ENCODE measurements around the gene NRL. TPM values are rescaled to one million over a fixed set of nuclear protein-coding genes. Genes with fewer than 3 reads are reported as not detected.

Gene NRL
- total and polyA plus RNA-seq, 4 experiments from 2014 or later: 1.4 to 4.5 (median 2.2) TPM

GRCh38 chr14:24060443-24060842 is 54.3 kb downstream of the NRL start:
- Histone ChIP-seq H3K4me3 (ENCODE audit: low read length in 2 of 2) (no peak overlapping the region), H3K27me3 (ENCODE audit: insufficient read depth, low read length) (no peaks in the 10 kb centered on the region), H3K36me3 (ENCODE audit: insufficient read depth, low read length) (no peaks in the 10 kb centered on the region), H3K27ac (ENCODE audit: low read depth, low read length) (no peak overlapping the region), H3K9me3 (ENCODE audit: control insufficient read depth in 1 of 2, low read length in 2 of 2) (no peaks in the 10 kb centered on the region), H3K4me1 (ENCODE audit: insufficient read depth, low read length) (no peaks in the 10 kb centered on the region)
- Mint-ChIP-seq H3K4me1 (peaks cover 2 to 6% (median 3%) of the 10 kb centered on the region in 4 donors), H3K9me3 (peaks cover 0 to 2% (median 0%) of the 10 kb centered on the region in 8 donors), H3K36me3 (no peaks in the 10 kb centered on the region), H3K27me3 (peaks cover 0 to 2% of the 10 kb centered on the region in 2 donors), H3K27ac (no peak overlapping the region), H3K4me3 (no peak overlapping the region)
- intact Hi-C loops (cut with micrococcal nuclease): no loop called here
- POLR2A ChIA-PET (ENCODE audit: partially characterized antibody): interaction anchor here (1.0 to 1.3 kb wide), 2 partner anchors 33 to 49 kb away, joined by 3 read pairs; partner anchors contain the start of gene PCK2
- CTCF ChIA-PET (ENCODE audit: partially characterized antibody): interaction anchor here (7.1 to 17.4 kb wide), 3 partner anchors 23 to 46 kb away, joined by 95 to 475 read pairs (median 392); partner anchors contain the start of gene PCK2
- DNase-seq: no peak

DNA sequence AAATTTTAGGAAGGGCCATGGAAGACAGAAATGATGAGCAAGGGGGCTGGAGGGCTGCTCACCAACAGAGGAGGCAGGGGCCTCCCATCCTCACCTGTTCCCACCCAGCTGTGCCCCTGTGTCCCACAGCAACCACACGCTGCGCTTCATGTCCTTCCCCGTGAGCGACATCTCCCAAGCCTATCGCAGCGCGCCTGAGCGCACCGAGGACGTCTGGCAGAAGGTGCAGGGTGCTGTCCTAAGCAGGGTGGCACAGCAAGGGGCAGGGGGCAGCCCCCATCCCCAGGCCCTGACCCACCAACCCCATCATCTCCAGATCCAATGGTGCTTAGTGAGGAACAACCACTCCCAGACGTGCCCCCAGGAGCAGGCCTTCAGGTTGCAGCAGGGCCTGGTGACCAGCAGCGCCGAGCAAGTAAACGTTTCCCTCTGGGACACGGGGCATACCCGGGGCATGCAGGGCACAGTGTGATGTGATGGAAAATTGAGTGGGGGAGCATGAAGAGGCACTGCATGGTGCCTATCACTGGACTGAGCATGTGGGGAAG is 54.8 kb downstream of the NRL start:
- Histone ChIP-seq H3K4me1 (ENCODE audit: insufficient read depth, low read length) (no peaks in the 10 kb centered on the region), H3K27me3 (ENCODE audit: insufficient read depth, low read length) (no peaks in the 10 kb centered on the region), H3K4me3 (ENCODE audit: low read length in 2 of 2) (no peak overlapping the region), H3K27ac (ENCODE audit: low read depth, low read length) (no peak overlapping the region), H3K36me3 (ENCODE audit: insufficient read depth, low read length) (no peaks in the 10 kb centered on the region), H3K9me3 (ENCODE audit: control insufficient read depth in 1 of 2, low read length in 2 of 2) (no peaks in the 10 kb centered on the region)
- Mint-ChIP-seq H3K4me3 (no peak overlapping the region), H3K9me3 (peaks cover 0 to 2% (median 0%) of the 10 kb centered on the region in 8 donors), H3K4me1 (peaks cover 2 to 6% (median 3%) of the 10 kb centered on the region in 4 donors), H3K36me3 (no peaks in the 10 kb centered on the region), H3K27me3 (peaks cover 0 to 2% of the 10 kb centered on the region in 2 donors), H3K27ac (no peak overlapping the region)
- CTCF ChIA-PET (ENCODE audit: partially characterized antibody): interaction anchor here (4.0 to 17.4 kb wide), 4 partner anchors 23 to 101 kb away, joined by 49 to 475 read pairs (median 244); partner anchors contain the start of genes IRF9 and PCK2
- intact Hi-C loops (cut with micrococcal nuclease): loop anchor here (5.0 kb wide), 1 partner anchor 377 kb away; no protein-coding TSS in a partner anchor
- no peak for DNase-seq
- POLR2A ChIA-PET (ENCODE audit: partially characterized antibody): interaction anchor here (1.0 to 1.3 kb wide), 2 partner anchors 34 to 49 kb away, joined by 3 read pairs; partner anchors contain the start of gene PCK2

DNA sequence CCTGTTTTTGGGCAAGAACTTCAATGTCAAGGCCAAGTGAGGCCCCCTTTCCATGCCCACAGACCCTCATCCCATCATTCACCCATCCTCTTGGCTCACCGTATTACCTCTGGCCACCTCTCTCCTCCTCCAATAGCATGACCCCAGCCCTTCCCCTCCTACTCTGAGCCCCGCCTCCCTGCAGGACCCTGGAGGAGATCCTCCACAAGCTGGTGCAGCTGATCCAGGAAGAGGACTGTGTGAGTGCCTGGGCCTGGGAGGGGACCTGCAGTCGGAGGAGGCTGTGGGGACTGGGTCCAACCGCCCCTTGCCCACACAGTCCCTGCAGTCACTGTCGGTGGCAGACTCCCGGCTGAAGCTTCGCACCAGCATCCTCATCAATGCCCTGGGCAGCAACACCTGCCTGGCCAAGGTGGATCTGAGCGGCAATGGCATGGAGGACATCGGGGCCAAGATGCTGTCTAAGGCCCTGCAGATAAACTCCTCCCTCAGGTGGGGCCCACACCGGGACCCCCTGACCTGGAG is 55.7 kb downstream of the NRL start:
- Mint-ChIP-seq H3K27me3 (peaks cover 0 to 2% of the 10 kb centered on the region in 2 donors), H3K36me3 (no peaks in the 10 kb centered on the region), H3K27ac (peak overlapping the region in 2 of 7 donors; percentile 30 to 81), H3K9me3 (peaks cover 0 to 2% (median 0%) of the 10 kb centered on the region in 8 donors), H3K4me1 (peaks cover 2 to 6% (median 3%) of the 10 kb centered on the region in 4 donors), H3K4me3 (no peak overlapping the region)
- intact Hi-C loops (cut with micrococcal nuclease): loop anchor here (1.0 to 5.0 kb wide), 8 partner anchors 31 to 378 kb away; partner anchors contain the start of genes IRF9 and PCK2
- no peaks in the 10 kb centered on the region for H3K36me3 ChIP-seq (ENCODE audit: insufficient read depth, low read length)
- H3K4me3 ChIP-seq (ENCODE audit: low read length in 2 of 2): no peak overlapping the region
- H3K9me3 ChIP-seq (ENCODE audit: control insufficient read depth in 1 of 2, low read length in 2 of 2): no peaks in the 10 kb centered on the region
- H3K27me3 ChIP-seq (ENCODE audit: insufficient read depth, low read length): no peaks in the 10 kb centered on the region
- POLR2A ChIA-PET (ENCODE audit: partially characterized antibody): interaction anchor here (0.6 to 3.6 kb wide), 12 partner anchors 22 to 112 kb away, joined by 3 to 55 read pairs (median 16); partner anchors contain the start of genes DCAF11, EMC9, IRF9 and NRL
- no peak overlapping the region for H3K27ac ChIP-seq (ENCODE audit: low read depth, low read length)
- no peak for DNase-seq
- CTCF ChIA-PET (ENCODE audit: partially characterized antibody): interaction anchor here (0.7 to 17.4 kb wide), 23 partner anchors 9 to 372 kb away, joined by 3 to 475 read pairs (median 6); partner anchors contain the start of genes CPNE6, DCAF11, IRF9 and KHNYN
- no peaks in the 10 kb centered on the region for H3K4me1 ChIP-seq (ENCODE audit: insufficient read depth, low read length)

GRCh38 chr14:24058260-24058950 is 56.3 kb downstream of the NRL start:
- Mint-ChIP-seq H3K27ac (peak overlapping the region in 6 of 7 donors; percentile 10 to 81 (median 36)), H3K27me3 (peaks cover 2% of the 10 kb centered on the region in 2 donors), H3K36me3 (no peaks in the 10 kb centered on the region), H3K4me3 (peak overlapping the region in 1 of 8 donors; percentile 59), H3K4me1 (peaks cover 2 to 8% (median 3%) of the 10 kb centered on the region in 4 donors), H3K9me3 (peaks cover 0 to 2% (median 0%) of the 10 kb centered on the region in 8 donors)
- Histone ChIP-seq H3K4me3 (ENCODE audit: low read length in 2 of 2) (no peak overlapping the region), H3K9me3 (ENCODE audit: control insufficient read depth in 1 of 2, low read length in 2 of 2) (no peaks in the 10 kb centered on the region), H3K27me3 (ENCODE audit: insufficient read depth, low read length) (no peaks in the 10 kb centered on the region), H3K36me3 (ENCODE audit: insufficient read depth, low read length) (no peaks in the 10 kb centered on the region), H3K27ac (ENCODE audit: low read depth, low read length) (no peak overlapping the region), H3K4me1 (ENCODE audit: insufficient read depth, low read length) (no peaks in the 10 kb centered on the region)
- peak; percentile 49 to 63 (median 61) for DNase-seq
- ChIA-PET CTCF (ENCODE audit: partially characterized antibody) (interaction anchor here (0.7 to 17.4 kb wide), 31 partner anchors 8 to 373 kb away, joined by 3 to 475 read pairs (median 5); partner anchors contain the start of genes CPNE6, DCAF11, IRF9 and KHNYN), POLR2A (ENCODE audit: partially characterized antibody) (interaction anchor here (0.6 to 3.6 kb wide), 16 partner anchors 9 to 233 kb away, joined by 3 to 55 read pairs (median 7); partner anchors contain the start of genes CHMP4A, DCAF11, EMC9 and IRF9)
- intact Hi-C loops (cut with micrococcal nuclease): loop anchor here (1.0 to 5.0 kb wide), 8 partner anchors 32 to 379 kb away; partner anchors contain the start of genes IRF9 and PCK2

DNA sequence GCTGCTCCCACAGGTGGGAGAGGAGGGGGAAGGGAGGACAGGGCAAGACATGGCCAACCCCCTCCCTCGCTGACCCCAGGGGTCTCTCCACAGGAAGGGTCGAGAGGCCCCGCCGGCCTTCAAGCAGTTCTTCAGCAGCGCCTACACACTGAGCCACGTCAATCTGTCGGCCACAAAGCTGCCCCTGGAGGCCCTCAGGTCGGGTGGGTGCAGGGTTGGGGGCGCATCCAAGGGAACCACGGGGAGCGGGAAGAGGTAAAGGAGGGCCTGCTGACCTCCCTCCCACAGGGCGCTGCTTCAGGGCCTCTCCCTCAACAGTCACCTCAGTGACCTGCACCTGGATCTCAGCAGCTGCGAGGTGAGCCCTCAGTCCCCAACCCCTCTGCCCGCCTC is 56.9 kb downstream of the NRL start:
- Mint-ChIP-seq H3K36me3 (no peaks in the 10 kb centered on the region), H3K4me3 (no peak overlapping the region), H3K27me3 (peaks cover 6% of the 10 kb centered on the region in 2 donors), H3K27ac (peak overlapping the region in 2 of 7 donors; percentile 4 to 41), H3K4me1 (peaks cover 6 to 14% (median 8%) of the 10 kb centered on the region in 4 donors), H3K9me3 (peaks cover 0 to 1% (median 0%) of the 10 kb centered on the region in 8 donors)
- Histone ChIP-seq H3K36me3 (ENCODE audit: insufficient read depth, low read length) (no peaks in the 10 kb centered on the region), H3K9me3 (ENCODE audit: control insufficient read depth in 1 of 2, low read length in 2 of 2) (no peaks in the 10 kb centered on the region), H3K4me3 (ENCODE audit: low read length in 2 of 2) (no peak overlapping the region), H3K27me3 (ENCODE audit: insufficient read depth, low read length) (no peaks in the 10 kb centered on the region), H3K4me1 (ENCODE audit: insufficient read depth, low read length) (peaks cover 2% of the 10 kb centered on the region), H3K27ac (ENCODE audit: low read depth, low read length) (no peak overlapping the region)
- no peak for DNase-seq
- ChIA-PET CTCF (ENCODE audit: partially characterized antibody) (interaction anchor here (0.7 to 17.4 kb wide), 32 partner anchors 8 to 373 kb away, joined by 3 to 475 read pairs (median 5); partner anchors contain the start of genes CPNE6, DCAF11, DHRS4L2 and IRF9), POLR2A (ENCODE audit: partially characterized antibody) (interaction anchor here (0.8 to 3.6 kb wide), 16 partner anchors 8 to 233 kb away, joined by 3 to 55 read pairs (median 7); partner anchors contain the start of genes DCAF11, EMC9, IRF9 and MDP1)
- intact Hi-C loops (cut with micrococcal nuclease): loop anchor here (1.0 to 5.0 kb wide), 8 partner anchors 32 to 379 kb away; partner anchors contain the start of genes IRF9 and PCK2

GRCh38 chr14:24057271-24057670 is 57.5 kb downstream of the NRL start:
- no peaks in the 10 kb centered on the region for H3K36me3 Mint-ChIP-seq
- Histone ChIP-seq H3K4me3 (ENCODE audit: low read length in 2 of 2) (no peak overlapping the region), H3K4me1 (ENCODE audit: insufficient read depth, low read length) (peaks cover 8% of the 10 kb centered on the region), H3K36me3 (ENCODE audit: insufficient read depth, low read length) (no peaks in the 10 kb centered on the region), H3K27me3 (ENCODE audit: insufficient read depth, low read length) (no peaks in the 10 kb centered on the region), H3K27ac (ENCODE audit: low read depth, low read length) (no peak overlapping the region), H3K9me3 (ENCODE audit: control insufficient read depth in 1 of 2, low read length in 2 of 2) (no peaks in the 10 kb centered on the region)
- H3K27me3 Mint-ChIP-seq: peaks cover 6 to 7% of the 10 kb centered on the region in 2 donors
- CTCF ChIA-PET (ENCODE audit: partially characterized antibody): interaction anchor here (0.7 to 17.4 kb wide), 25 partner anchors 9 to 374 kb away, joined by 3 to 475 read pairs (median 6); partner anchors contain the start of genes CPNE6, DCAF11, DHRS4L2 and IRF9
- no peaks in the 10 kb centered on the region for H3K9me3 Mint-ChIP-seq
- intact Hi-C loops (cut with micrococcal nuclease): loop anchor here (5.0 kb wide), 1 partner anchor 380 kb away; no protein-coding TSS in a partner anchor
- POLR2A ChIA-PET (ENCODE audit: partially characterized antibody): interaction anchor here (0.6 to 3.6 kb wide), 10 partner anchors 24 to 158 kb away, joined by 3 to 55 read pairs (median 20); partner anchors contain the start of genes DCAF11, EMC9, IRF9 and MDP1
- peaks cover 9 to 17% (median 12%) of the 10 kb centered on the region in 4 donors for H3K4me1 Mint-ChIP-seq
- DNase-seq: no peak
- peak overlapping the region in 1 of 7 donors; percentile 52 for H3K27ac Mint-ChIP-seq
- no peak overlapping the region for H3K4me3 Mint-ChIP-seq

Data from CD4-positive, alpha-beta memory T cell (primary cell).